Testis (tissue), 3 donors: ENCODE measurements around the gene DISC1. TPM values are rescaled to one million over a fixed set of nuclear protein-coding genes. Genes with fewer than 3 reads are reported as not detected.

Experiments used
- DNase-seq: peaks from one replicate; pipeline ENCODE4 v3.0.0-alpha.2; 2019
- H3K27ac ChIP-seq, 2 donors: fragments of 200-600 bp; sonication (generic); one replicate each; pipeline ENCODE4 v1.5.1; 2019
- H3K27me3 ChIP-seq: fragments of 200-600 bp; sonication (generic); one replicate; pipeline ENCODE4 v1.5.1; 2019
- H3K36me3 ChIP-seq: fragments of 200-600 bp; sonication (generic); one replicate; pipeline ENCODE4 v1.5.1; 2017; ENCODE audit warnings: low read depth; ENCODE audit errors: missing control alignments
- H3K4me1 ChIP-seq: fragments of 200-600 bp; sonication (generic); one replicate; pipeline ENCODE4 v1.5.1; 2019
- H3K4me3 ChIP-seq, 2 donors: fragments of 200-600 bp; sonication (generic); one replicate each; pipeline ENCODE4 v1.5.1; 2017 to 2019
- H3K9me3 ChIP-seq: fragments of 200-600 bp; sonication (generic); one replicate; pipeline ENCODE4 v1.5.1; 2017
- POLR2A ChIP-seq: fragments of 450-650 bp; IDR thresholded peaks from one replicate; pipeline ENCODE4 v1.6.1; 2017; ENCODE audit warnings: antibody characterized with exemption, mild to moderate bottlenecking, moderate library complexity
- WGBS, 2 donors: methylation state at CpG; one replicate each; pipeline ENCODE4 v1.1.5; 2018; 5-methylcytosine and 5-hydroxymethylcytosine counted together
- intact Hi-C: fragments of 100-400 bp; cut with DNase I; formaldehyde crosslinking; loops from one replicate; pipeline ENCODE4 v1.15.1; 2023; ENCODE audit warnings: low total_unique reads
- polyA plus RNA-seq: library from polyadenylated mRNA; stranded (reverse); fragments of 350-450 nt; fragmentation: Illumina TruSeq; extraction: RNeasy Lipid Tissue Mini Kit (QIAGEN cat#74804); gene quantifications from one replicate; pipeline ENCODE4 v1.2.3, GENCODE V29; 2014; ENCODE audit warnings: low read depth, low replicate concordance; ENCODE audit not compliant: insufficient read depth
- total RNA-seq, 2 donors: library from RNA; depleted of rRNA; stranded (reverse); fragments of >200 nt; gene quantifications; one replicate each; pipeline ENCODE4 v1.2.3, GENCODE V29; 2016
- TF ChIP-seq, protein P1 (sequence below), 3 experiments: fragments of 450-650 bp in 2 of 3; fragments of 200-600 bp in 1 of 3; sonication (generic) in 1 of 3; IDR thresholded peaks; one replicate each; pipeline ENCODE4 v1.5.1; 2016 to 2019; ENCODE audit warnings: antibody characterized with exemption in 3 of 3, mild to moderate bottlenecking in 2 of 3, moderate library complexity in 1 of 3

Gene DISC1
- total and polyA plus RNA-seq, 3 donors from 2014 or later, result 1.8 to 6.8 (median 5.7) TPM

GRCh38 chr1:231919239-231919885, 292.8 kb downstream of the DISC1 start:
- intact Hi-C loops, result no loop called here
- WGBS, 2 donors, result 40 to 45% methylated on average over 4 of the region's 4 CpGs
- Histone ChIP-seq H3K4me1 (peaks cover 6% of the 10 kb centered on the region), H3K9me3 (no peaks in the 10 kb centered on the region), H3K4me3 (no peak overlapping the region), H3K27ac (no peak overlapping the region), H3K36me3 (no peaks in the 10 kb centered on the region), H3K27me3 (no peaks in the 10 kb centered on the region)
- no peak for DNase-seq
- no peak for TF ChIP-seq POLR2A
- TF ChIP-seq, protein P1, sequence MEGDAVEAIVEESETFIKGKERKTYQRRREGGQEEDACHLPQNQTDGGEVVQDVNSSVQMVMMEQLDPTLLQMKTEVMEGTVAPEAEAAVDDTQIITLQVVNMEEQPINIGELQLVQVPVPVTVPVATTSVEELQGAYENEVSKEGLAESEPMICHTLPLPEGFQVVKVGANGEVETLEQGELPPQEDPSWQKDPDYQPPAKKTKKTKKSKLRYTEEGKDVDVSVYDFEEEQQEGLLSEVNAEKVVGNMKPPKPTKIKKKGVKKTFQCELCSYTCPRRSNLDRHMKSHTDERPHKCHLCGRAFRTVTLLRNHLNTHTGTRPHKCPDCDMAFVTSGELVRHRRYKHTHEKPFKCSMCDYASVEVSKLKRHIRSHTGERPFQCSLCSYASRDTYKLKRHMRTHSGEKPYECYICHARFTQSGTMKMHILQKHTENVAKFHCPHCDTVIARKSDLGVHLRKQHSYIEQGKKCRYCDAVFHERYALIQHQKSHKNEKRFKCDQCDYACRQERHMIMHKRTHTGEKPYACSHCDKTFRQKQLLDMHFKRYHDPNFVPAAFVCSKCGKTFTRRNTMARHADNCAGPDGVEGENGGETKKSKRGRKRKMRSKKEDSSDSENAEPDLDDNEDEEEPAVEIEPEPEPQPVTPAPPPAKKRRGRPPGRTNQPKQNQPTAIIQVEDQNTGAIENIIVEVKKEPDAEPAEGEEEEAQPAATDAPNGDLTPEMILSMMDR (IDR thresholded peaks at IDR 0.05), result no peak

DNA sequence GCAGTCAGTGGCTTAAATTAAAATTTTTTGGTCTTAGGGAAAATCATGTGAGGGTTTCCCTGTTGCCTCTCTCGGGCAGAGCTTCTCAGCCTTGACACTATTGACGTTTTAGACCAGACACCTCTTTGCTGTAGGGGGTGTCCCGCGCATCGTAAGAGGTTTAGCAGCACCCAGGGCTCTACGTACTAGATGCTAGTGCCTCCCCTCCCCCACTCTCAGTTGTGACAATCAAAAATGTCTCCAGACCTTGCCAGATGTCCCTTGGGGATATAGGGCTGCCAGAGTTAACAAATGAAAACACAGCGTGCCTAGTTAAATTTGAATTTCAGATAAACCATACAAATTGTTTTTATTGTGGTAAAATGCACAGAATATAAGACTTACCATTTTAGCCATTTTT, 293.3 kb downstream of the DISC1 start:
- 44 to 46% methylated on average over 7 of the region's 7 CpGs for WGBS, 2 donors
- Histone ChIP-seq H3K4me1 (peaks cover 6% of the 10 kb centered on the region), H3K36me3 (no peaks in the 10 kb centered on the region), H3K27ac (no peak overlapping the region), H3K4me3 (no peak overlapping the region), H3K9me3 (no peaks in the 10 kb centered on the region), H3K27me3 (no peaks in the 10 kb centered on the region)
- no peak for DNase-seq
- TF ChIP-seq POLR2A, result no peak
- TF ChIP-seq, protein P1 (IDR thresholded peaks at IDR 0.05), result no peak
- intact Hi-C loops, result no loop called here

DNA sequence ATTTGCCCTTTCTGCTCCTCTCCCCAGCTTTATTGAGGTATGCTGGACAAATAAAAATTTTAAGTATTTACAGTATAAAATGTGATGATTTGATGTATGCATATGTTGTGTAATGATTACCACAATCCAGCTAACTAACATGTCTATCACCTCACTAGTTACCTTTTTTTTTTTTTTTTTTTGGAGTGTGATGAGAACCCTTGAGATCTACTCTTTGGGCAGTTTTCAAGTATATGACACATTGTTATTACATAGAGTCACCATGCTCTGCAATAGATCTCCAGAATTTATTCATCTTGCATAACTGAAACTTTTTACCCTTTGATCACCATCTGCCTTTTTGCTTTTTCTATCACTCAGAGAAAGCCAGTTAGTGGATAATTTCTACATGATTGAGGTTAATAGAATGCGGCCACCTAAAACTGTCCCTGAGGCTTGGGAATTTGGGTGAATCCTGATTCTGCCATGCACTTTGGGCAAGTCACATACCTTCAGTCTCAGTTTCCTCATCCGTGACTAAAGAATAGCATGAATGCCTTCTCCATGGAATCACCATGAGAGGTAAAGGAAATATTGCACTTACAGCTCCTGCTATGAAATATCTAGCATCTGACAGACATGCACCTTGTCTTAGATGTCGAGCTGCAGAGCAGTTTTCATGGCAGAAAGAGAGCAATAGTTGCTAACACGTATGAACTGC, 295.2 kb downstream of the DISC1 start:
- Histone ChIP-seq H3K36me3 (no peaks in the 10 kb centered on the region), H3K9me3 (no peaks in the 10 kb centered on the region), H3K4me1 (peaks cover 13% of the 10 kb centered on the region), H3K27me3 (no peaks in the 10 kb centered on the region), H3K4me3 (no peak overlapping the region), H3K27ac (no peak overlapping the region)
- DNase-seq, result no peak
- WGBS, 2 donors, result 92 to 94% methylated on average over 4 of the region's 4 CpGs
- TF ChIP-seq POLR2A, result no peak
- TF ChIP-seq, protein P1 (IDR thresholded peaks at IDR 0.05), result no peak
- intact Hi-C loops, result no loop called here

GRCh38 chr1:231923491-231924041, 297.0 kb downstream of the DISC1 start:
- no peaks in the 10 kb centered on the region for H3K9me3 ChIP-seq
- H3K4me1 ChIP-seq, result peaks cover 16% of the 10 kb centered on the region
- H3K4me3 ChIP-seq, result no peak overlapping the region
- H3K27ac ChIP-seq, result no peak overlapping the region
- no peaks in the 10 kb centered on the region for H3K27me3 ChIP-seq
- WGBS, 2 donors, result 93% methylated on average over 12 of the region's 12 CpGs
- TF ChIP-seq, protein P1 (IDR thresholded peaks at IDR 0.05), result no peak
- TF ChIP-seq POLR2A, result no peak
- intact Hi-C loops, result no loop called here
- H3K36me3 ChIP-seq, result no peaks in the 10 kb centered on the region
- DNase-seq, result no peak
